Activated CD8-positive, alpha-beta memory T cell treated with anti-CD3 and anti-CD28 coated beads for 36 hours (primary cell): Measurements from ENCODE around the gene CDKL1. TPM values are rescaled to one million over a fixed set of nuclear protein-coding genes. Genes with fewer than 3 reads are reported as not detected.

ENCODE experiments used
- CTCF ChIA-PET: fragments of 350-600 bp; sonication (Branson Sonifier 250); formaldehyde crosslinking; loops from one replicate; lab custom pipeline; 2021; ENCODE audit warnings: antibody characterized with exemption; lab: Charles Lee
- POLR2A ChIA-PET: fragments of 350-600 bp; sonication (Branson Sonifier 250); formaldehyde crosslinking; loops from one replicate; lab custom pipeline; 2021; ENCODE audit warnings: antibody characterized with exemption; lab: Charles Lee
- total RNA-seq, 2 experiments: library from RNA; stranded (reverse); gene quantifications; one replicate each; pipeline ENCODE4 v1.2.3, GENCODE V29; 2021

The CDKL1 gene
- 1 to 10 TPM; 4.4 to 5.5 TPM for total RNA-seq

- CTCF ChIA-PET, result no interaction called here
- POLR2A ChIA-PET, result interaction anchor here (2.2 kb wide), 1 partner anchor 34 kb away, joined by 5 read pairs; no protein-coding TSS in a partner anchor
These were observed at the start of gene CDKL1 for GRCh38 chr14:50396631-50397389. CDKL1 (minus strand) TSS chr14:50396881; CDS start chr14:50395868, 1,013 bp downstream.

DNA sequence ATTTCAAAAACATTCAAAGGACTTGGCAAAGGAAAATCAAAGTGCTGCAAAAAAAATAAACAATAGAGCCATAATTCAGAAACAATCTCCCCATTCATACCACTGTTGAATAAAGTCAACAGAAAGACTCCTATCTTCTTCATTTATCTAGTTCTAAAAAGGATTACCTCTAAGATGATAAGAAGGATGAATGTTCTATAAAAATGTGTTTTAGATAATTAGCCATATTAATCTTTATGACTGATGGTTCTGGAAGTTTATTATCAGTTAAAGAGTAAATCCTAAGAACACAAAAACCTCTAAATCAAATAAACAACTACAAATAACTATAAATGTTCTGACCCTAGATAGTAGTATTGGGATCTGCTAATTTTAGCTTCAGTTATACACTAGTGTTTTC lies 37.8 kb upstream of the CDKL1 start:
- POLR2A ChIA-PET, result no interaction called here
- CTCF ChIA-PET, result no interaction called here

- ChIA-PET POLR2A (no interaction called here), CTCF (no interaction called here)
These were observed 35.5 kb upstream of the CDKL1 start for GRCh38 chr14:50432131-50432530.

DNA sequence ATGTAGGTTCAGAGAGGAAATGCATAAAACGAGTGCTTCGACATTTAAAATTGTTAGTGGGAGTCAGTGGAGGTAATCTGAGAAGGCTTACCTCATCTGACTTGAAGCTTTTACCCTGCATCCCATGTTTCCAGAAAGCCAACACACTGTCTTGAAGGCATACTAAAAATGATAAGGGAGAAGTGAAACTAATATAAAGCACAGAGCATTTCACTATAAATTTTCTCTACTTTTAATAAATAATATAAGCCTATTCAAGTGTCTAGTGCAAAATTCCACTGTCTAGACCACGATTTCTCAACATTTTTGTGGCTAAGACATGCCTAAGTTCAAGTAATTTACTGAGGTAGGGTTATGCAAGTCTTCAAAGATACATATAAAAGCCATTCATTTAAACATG lies 29.1 kb upstream of the CDKL1 start:
- ChIA-PET CTCF (no interaction called here), POLR2A (no interaction called here)

GRCh38 chr14:50425105-50425504 lies 28.4 kb upstream of the CDKL1 start:
- CTCF ChIA-PET, result interaction anchor here (0.8 kb wide), 1 partner anchor 9 kb away, joined by 3 read pairs; no protein-coding TSS in a partner anchor
- POLR2A ChIA-PET, result interaction anchor here (0.7 kb wide), 1 partner anchor 192 kb away, joined by 3 read pairs; no protein-coding TSS in a partner anchor

GRCh38 chr14:50423529-50423928 lies 26.8 kb upstream of the CDKL1 start:
- ChIA-PET POLR2A (no interaction called here), CTCF (no interaction called here)

DNA sequence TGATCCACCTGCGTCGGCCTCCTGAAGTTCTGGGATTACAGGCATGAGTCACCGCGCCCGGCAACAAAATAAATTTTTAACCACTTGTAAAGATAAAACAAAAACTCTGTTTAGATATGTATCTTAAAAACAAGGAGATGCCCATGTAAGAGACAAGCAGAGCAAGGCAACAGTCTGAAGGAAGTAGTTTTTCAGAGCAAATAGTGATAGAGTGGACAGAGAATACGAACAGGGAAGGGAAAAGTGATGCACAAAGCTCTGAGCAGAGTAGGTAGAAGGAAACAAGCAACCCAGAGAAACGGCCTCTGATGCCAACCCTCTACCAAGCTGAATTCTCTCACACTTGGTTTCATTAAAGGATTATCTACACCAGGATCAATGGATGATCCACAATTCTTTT lies 24.8 kb upstream of the CDKL1 start:
- POLR2A ChIA-PET, result no interaction called here

GRCh38 chr14:50417853-50418252 lies 21.2 kb upstream of the CDKL1 start:
- ChIA-PET POLR2A (no interaction called here), CTCF (no interaction called here)

More for the DNA sequence above, 24.8 kb upstream of the CDKL1 start:
- CTCF ChIA-PET, result no interaction called here

DNA sequence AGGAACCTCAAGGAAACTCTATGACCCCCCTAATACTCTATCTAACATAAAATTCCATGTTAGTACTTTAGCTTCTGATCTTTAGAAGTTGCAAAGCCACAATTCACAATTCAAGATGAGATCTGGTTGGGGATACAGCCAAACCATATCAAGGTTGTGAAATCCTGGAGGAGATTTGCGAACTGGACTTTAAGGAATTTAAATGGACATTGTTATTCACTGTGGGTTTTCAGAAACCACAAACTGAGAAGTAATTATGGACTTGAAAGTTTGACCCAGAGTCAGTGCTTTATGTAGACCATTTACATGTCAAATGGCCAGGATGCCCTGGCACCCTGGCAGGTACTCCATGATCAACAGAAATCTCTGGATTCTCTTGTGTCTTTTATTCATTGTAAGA lies 14.2 kb upstream of the CDKL1 start:
- ChIA-PET POLR2A (no interaction called here), CTCF (no interaction called here)

DNA sequence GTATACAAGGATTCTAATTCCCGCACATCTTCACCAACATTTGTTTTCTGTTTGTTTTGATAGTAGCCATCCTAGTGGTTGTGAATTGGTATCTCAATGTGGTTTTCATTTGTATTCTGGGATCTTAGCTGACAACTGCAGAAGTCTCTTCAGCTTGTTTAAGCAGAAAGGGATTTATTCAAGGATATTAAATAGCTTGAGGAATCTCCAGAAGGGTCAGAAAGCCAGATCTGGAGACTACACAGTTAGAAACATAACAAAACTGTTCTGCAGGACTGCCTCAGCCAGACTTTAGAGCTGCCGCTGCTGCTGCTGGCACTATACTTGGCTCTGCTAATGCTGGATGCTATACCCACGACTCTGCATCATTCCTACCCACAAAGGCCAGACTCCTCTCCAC lies 13.4 kb upstream of the CDKL1 start:
- CTCF ChIA-PET, result no interaction called here
- POLR2A ChIA-PET, result no interaction called here

DNA sequence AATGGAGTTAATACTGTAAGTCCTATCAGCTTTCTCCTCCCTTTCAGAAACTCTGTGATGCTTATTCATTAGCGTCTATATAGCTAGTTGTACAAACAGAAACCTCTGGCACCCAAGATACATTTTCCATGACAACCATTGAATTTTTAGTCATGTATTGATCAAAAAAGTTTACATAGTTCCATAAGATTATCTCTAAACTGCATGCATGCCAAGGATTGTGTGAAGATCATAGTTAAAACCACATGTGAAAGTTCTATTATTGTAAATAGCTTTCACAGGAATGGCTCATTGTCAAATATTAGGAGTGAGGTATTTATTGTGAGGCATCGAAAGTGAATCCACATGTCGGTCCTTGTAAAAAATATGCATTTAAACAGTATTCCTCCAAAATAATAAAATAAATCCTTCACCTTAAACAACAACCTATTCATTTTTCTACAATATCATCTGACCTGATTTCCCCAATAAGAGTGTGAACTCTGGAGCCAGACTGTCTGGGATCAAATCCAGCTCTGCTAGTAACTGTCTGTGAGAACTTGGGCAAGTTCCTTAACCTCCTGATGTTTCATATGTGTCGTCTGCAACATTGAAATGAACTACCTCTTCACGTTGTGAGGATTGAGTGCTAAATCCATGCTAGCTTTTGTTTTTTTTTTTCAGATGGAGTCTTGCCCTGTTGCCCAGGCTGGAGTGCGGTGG lies 10.6 kb upstream of the CDKL1 start:
- ChIA-PET POLR2A (interaction anchor here (0.6 kb wide), 2 partner anchors 120 to 310 kb away, joined by 7 to 17 read pairs; no protein-coding TSS in a partner anchor), CTCF (no interaction called here)

GRCh38 chr14:50403419-50403818 lies 6.7 kb upstream of the CDKL1 start:
- ChIA-PET POLR2A (no interaction called here), CTCF (no interaction called here)

- CTCF ChIA-PET, result no interaction called here
- POLR2A ChIA-PET, result no interaction called here
These were observed 6.3 kb upstream of the CDKL1 start for GRCh38 chr14:50402965-50403364.

DNA sequence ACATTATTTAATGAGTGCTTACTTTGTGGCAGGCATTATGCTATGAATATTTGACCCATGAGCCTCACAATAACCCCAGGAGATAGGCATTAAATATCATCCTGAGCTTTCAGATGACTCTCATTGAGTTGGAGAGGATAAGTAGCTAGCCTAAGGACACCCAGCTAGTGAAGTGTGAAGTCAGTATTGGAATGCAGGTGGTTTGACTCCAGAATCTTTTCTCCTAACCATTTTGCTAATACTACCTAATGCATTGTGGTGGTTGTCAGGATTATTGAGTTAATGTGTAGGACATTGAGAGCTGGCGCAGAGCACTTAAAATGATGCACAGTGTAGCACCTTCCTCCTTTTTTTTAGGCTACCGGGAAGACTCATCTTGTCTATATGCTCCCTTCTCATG lies 3.8 kb upstream of the CDKL1 start:
- CTCF ChIA-PET, result no interaction called here
- POLR2A ChIA-PET, result no interaction called here

- POLR2A ChIA-PET, result interaction anchor here (0.6 kb wide), 1 partner anchor 20 kb away, joined by 4 read pairs; no protein-coding TSS in a partner anchor
- CTCF ChIA-PET, result no interaction called here
These were observed 2.8 kb upstream of the CDKL1 start for GRCh38 chr14:50399251-50400032.

GRCh38 chr14:50398189-50398580 lies 1.5 kb upstream of the CDKL1 start:
- ChIA-PET CTCF (interaction anchor here (0.7 kb wide), 1 partner anchor 26 kb away, joined by 4 read pairs; no protein-coding TSS in a partner anchor), POLR2A (interaction anchor here (2.2 kb wide), 1 partner anchor 35 kb away, joined by 5 read pairs; no protein-coding TSS in a partner anchor)

GRCh38 chr14:50397390-50398188 lies 908 bp upstream of the CDKL1 start:
- CTCF ChIA-PET, result no interaction called here
- POLR2A ChIA-PET, result interaction anchor here (2.2 kb wide), 1 partner anchor 35 kb away, joined by 5 read pairs; no protein-coding TSS in a partner anchor

GRCh38 chr14:50395448-50395847 lies 1.2 kb downstream of the CDKL1 start:
- ChIA-PET POLR2A (no interaction called here), CTCF (no interaction called here)

DNA sequence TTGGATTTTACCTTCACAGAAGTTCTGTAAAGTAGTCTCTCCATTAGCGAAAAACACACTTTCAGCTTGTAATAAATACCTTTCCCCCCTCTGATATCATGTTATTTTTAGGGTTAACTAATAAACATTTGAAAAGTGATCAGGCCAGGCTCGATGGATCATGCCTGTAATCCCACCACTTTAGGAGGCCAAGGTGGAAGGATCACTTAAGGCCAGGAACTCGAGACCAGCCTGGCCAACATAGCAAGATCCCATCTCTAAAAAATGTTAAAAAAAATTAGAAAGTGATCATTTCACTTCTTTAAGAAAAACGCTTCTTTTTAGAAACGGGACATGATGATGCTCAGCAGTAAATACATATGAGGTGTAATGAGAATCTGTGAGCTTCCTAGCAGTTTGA lies 2.0 kb downstream of the CDKL1 start:
- ChIA-PET CTCF (interaction anchor here (0.6 to 1.3 kb wide), 2 partner anchors 52 to 57 kb away, joined by 3 read pairs; no protein-coding TSS in a partner anchor), POLR2A (no interaction called here)
